Skeletal muscle cell (primary cell): ENCODE results near the gene GOLT1A.

ENCODE experiments used
- DNase-seq: peaks from one replicate; pipeline ENCODE4 v3.0.0-alpha.2; 2010; ENCODE audit warnings: low read depth
- H3K4me3 ChIP-seq: 2 replicates; pipeline ENCODE4 v1.5.1; 2011; ENCODE audit warnings: low read depth, mild to moderate bottlenecking, control low read depth, low read length, moderate library complexity

The GOLT1A gene

GRCh38 chr1:204170494-204171155 lies 43.2 kb downstream of the GOLT1A start:
- no peak for DNase-seq
- no peak overlapping the region for H3K4me3 ChIP-seq

- DNase-seq, result no peak
- H3K4me3 ChIP-seq, result no peak overlapping the region
These were observed 43.9 kb downstream of the GOLT1A start for GRCh38 chr1:204169858-204170257.

GRCh38 chr1:204167730-204168129 lies 46.1 kb downstream of the GOLT1A start:
- no peak overlapping the region for H3K4me3 ChIP-seq
- DNase-seq, result no peak

- no peak within 1 kb of the TSS for H3K4me3 ChIP-seq
- DNase-seq, result no peak
These were observed 47.6 kb downstream of the GOLT1A start, which contains the start of gene REN for GRCh38 chr1:204166219-204166618. Gene REN, minus strand, starts transcription at chr1:204166337. Its CDS starts 44 bp downstream, at chr1:204166293.

GRCh38 chr1:204162494-204163074 lies 51.2 kb downstream of the GOLT1A start:
- H3K4me3 ChIP-seq, result no peak overlapping the region
- DNase-seq, result no peak

GRCh38 chr1:204161609-204162493 lies 51.9 kb downstream of the GOLT1A start:
- DNase-seq, result no peak

GRCh38 chr1:204157962-204158361 lies 55.8 kb downstream of the GOLT1A start:
- DNase-seq, result no peak
- H3K4me3 ChIP-seq, result no peak overlapping the region

More at GRCh38 chr1:204161609-204162493, 51.9 kb downstream of the GOLT1A start:
- no peak overlapping the region for H3K4me3 ChIP-seq

GRCh38 chr1:204155881-204156280 lies 57.9 kb downstream of the GOLT1A start:
- no peak for DNase-seq
- H3K4me3 ChIP-seq, result no peak overlapping the region

- H3K4me3 ChIP-seq, result no peak overlapping the region
- no peak for DNase-seq
These were observed 59.1 kb downstream of the GOLT1A start for GRCh38 chr1:204154568-204155255.

GRCh38 chr1:204153667-204154066 lies 60.1 kb downstream of the GOLT1A start:
- H3K4me3 ChIP-seq, result no peak overlapping the region
- no peak for DNase-seq

GRCh38 chr1:204152310-204153044 lies 61.3 kb downstream of the GOLT1A start:
- peak overlapping the region; percentile 61 for H3K4me3 ChIP-seq
- DNase-seq, result no peak

GRCh38 chr1:204151552-204152309 lies 62.1 kb downstream of the GOLT1A start, which contains the start of gene ETNK2:
Gene ETNK2, minus strand, starts transcription at chr1:204152044. Its CDS starts 192 bp downstream, at chr1:204151852.
- peak within 1 kb of the TSS; percentile 61 for H3K4me3 ChIP-seq
- DNase-seq, result no peak

GRCh38 chr1:204150702-204151551 lies 62.9 kb downstream of the GOLT1A start:
- peak overlapping the region; percentile 61 for H3K4me3 ChIP-seq
- DNase-seq, result no peak

GRCh38 chr1:204149635-204150565 lies 63.9 kb downstream of the GOLT1A start:
- DNase-seq, result no peak
- no peak overlapping the region for H3K4me3 ChIP-seq

GRCh38 chr1:204149107-204149506 lies 64.7 kb downstream of the GOLT1A start:
- DNase-seq, result no peak
- no peak overlapping the region for H3K4me3 ChIP-seq
